Rectal smooth muscle tissue (tissue), 1 donor: ENCODE data around the gene ITPR1.

Experiments used
- H3K27ac ChIP-seq: one replicate; pipeline ENCODE4 v1.7.0; 2013; ENCODE audit warnings: low read depth, low read length, inconsistent platforms
- H3K27me3 ChIP-seq: one replicate; pipeline ENCODE4 v1.7.0; 2013; ENCODE audit warnings: low read length; ENCODE audit not compliant: control insufficient read depth, insufficient read depth
- H3K36me3 ChIP-seq: one replicate; pipeline ENCODE4 v1.7.0; 2013; ENCODE audit warnings: low read length; ENCODE audit not compliant: control insufficient read depth, insufficient read depth
- H3K4me1 ChIP-seq: one replicate; pipeline ENCODE4 v1.7.0; 2013; ENCODE audit warnings: low read length; ENCODE audit not compliant: control insufficient read depth, insufficient read depth
- H3K4me3 ChIP-seq: one replicate; pipeline ENCODE4 v1.7.0; 2013; ENCODE audit warnings: low read length
- H3K9ac ChIP-seq: one replicate; pipeline ENCODE4 v1.7.0; 2013; ENCODE audit warnings: low read length

ITPR1 gene

DNA sequence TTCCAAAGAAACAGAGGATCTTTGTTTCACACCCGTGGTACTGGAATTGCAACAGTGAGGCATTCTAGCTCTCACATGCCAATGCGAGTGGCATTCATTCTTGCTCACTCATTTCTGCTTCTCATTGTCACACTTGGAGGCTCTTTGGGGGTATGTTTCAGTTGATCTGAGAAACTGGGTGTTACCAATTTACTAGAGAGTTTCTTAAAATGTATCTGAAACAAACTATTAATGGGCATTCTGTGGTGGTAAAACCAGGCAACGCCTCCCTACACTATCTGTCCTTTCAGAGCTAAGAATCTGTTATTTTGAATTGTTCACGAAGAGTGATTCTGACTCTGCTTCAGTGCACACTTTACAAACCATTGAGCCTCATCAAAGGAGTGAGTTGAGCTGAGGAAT, 345.5 kb downstream of the ITPR1 start:
- Histone ChIP-seq H3K9ac (no peak overlapping the region), H3K4me3 (no peak overlapping the region), H3K4me1 (no peaks in the 10 kb centered on the region), H3K36me3 (peaks cover 8% of the 10 kb centered on the region), H3K27me3 (no peaks in the 10 kb centered on the region), H3K27ac (no peak overlapping the region)

GRCh38 chr3:4839278-4839677, 346.1 kb downstream of the ITPR1 start:
- Histone ChIP-seq H3K36me3 (peaks cover 8% of the 10 kb centered on the region), H3K27me3 (no peaks in the 10 kb centered on the region), H3K9ac (no peak overlapping the region), H3K4me3 (no peak overlapping the region), H3K27ac (no peak overlapping the region), H3K4me1 (no peaks in the 10 kb centered on the region)

- peaks cover 4% of the 10 kb centered on the region for H3K36me3 ChIP-seq
- H3K9ac ChIP-seq: no peak overlapping the region
- H3K4me1 ChIP-seq: no peaks in the 10 kb centered on the region
- H3K27ac ChIP-seq: no peak overlapping the region
- no peak overlapping the region for H3K4me3 ChIP-seq
- H3K27me3 ChIP-seq: no peaks in the 10 kb centered on the region
These were observed 348.1 kb downstream of the ITPR1 start for GRCh38 chr3:4841225-4841624.

- Histone ChIP-seq H3K27me3 (no peaks in the 10 kb centered on the region), H3K4me1 (no peaks in the 10 kb centered on the region), H3K36me3 (peaks cover under 1% of the 10 kb centered on the region), H3K27ac (no peak overlapping the region), H3K9ac (no peak overlapping the region), H3K4me3 (no peak overlapping the region)
These were observed 348.8 kb downstream of the ITPR1 start for GRCh38 chr3:4841776-4842440.

GRCh38 chr3:4843619-4844018, 350.5 kb downstream of the ITPR1 start:
- H3K4me3 ChIP-seq: no peak overlapping the region
- H3K4me1 ChIP-seq: no peaks in the 10 kb centered on the region
- H3K27me3 ChIP-seq: no peaks in the 10 kb centered on the region
- H3K36me3 ChIP-seq: no peaks in the 10 kb centered on the region
- no peak overlapping the region for H3K9ac ChIP-seq
- H3K27ac ChIP-seq: no peak overlapping the region

DNA sequence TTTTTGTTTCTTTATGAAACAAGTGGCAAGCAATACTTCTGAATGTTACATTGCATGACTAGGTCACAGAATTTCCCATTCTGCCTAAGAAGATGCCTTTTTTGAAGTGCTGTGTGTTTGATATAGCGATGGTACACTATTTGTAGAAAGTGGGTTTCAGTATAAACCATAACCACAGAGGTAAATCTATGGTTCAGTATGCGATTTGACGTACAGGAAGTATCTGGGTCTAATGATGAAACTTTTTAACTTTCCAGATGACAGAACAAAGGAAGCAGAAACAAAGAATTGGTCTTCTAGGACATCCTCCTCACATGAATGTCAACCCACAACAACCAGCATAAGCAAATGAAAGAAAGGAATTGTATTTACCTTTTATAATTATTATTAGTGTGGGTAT, 352.7 kb downstream of the ITPR1 start:
- no peaks in the 10 kb centered on the region for H3K4me1 ChIP-seq

DNA sequence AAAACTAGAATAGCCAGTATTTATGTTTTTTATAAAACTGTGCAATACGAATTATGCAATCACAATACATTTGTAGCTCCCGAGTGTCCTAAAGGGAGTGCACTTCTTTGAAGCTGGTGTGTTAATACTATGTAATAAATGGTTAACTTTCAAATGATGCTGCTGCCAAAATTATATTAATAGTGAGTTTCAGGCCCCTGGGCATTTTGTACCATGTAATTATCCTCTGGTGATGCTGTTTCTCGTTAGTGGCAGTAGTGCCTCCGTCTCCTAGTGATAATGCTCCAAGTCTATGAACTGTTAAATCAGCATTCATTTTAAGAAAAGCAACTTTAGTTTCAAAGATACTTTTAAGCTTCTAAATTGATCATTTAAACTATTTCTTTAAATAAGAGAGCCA, 353.4 kb downstream of the ITPR1 start:
- Histone ChIP-seq H3K4me1 (no peaks in the 10 kb centered on the region), H3K4me3 (no peak overlapping the region), H3K27me3 (no peaks in the 10 kb centered on the region), H3K9ac (no peak overlapping the region), H3K36me3 (no peaks in the 10 kb centered on the region), H3K27ac (no peak overlapping the region)

More for the DNA sequence above, 352.7 kb downstream of the ITPR1 start:
- no peaks in the 10 kb centered on the region for H3K27me3 ChIP-seq
- H3K36me3 ChIP-seq: no peaks in the 10 kb centered on the region
- no peak overlapping the region for H3K4me3 ChIP-seq
- no peak overlapping the region for H3K27ac ChIP-seq
- H3K9ac ChIP-seq: no peak overlapping the region

DNA sequence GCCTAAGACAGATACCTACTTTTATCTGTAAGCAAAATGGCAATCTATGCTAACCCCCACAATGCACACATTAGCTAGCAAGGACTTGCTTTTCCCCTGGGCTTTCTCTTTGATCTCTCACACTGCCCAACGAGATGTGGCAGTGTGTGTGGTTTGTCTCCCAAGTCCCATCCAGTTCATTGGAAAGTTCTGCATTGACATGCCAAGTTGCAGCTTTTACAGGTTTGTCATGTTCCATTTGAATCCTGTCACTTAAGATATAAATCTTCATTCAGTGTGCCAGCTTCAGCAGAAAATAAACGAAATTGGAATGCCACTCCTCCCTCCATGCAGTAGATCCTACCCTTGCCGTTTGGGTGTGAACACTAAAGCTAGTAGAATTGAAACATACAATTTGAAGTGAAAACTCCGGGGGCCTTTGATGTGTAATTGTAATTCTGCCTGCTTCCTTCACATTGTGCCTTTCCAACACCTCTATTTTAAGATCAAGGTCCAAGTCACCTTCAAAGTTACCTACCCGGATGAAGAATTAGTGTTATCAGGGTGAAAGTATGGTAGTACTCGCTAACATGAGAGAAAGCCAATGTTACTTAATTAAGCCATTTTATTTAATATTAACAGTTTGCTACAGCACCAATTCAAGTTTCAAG, 355.2 kb downstream of the ITPR1 start:
- H3K9ac ChIP-seq: no peak overlapping the region
- H3K4me1 ChIP-seq: no peaks in the 10 kb centered on the region
- no peak overlapping the region for H3K4me3 ChIP-seq
- H3K36me3 ChIP-seq: no peaks in the 10 kb centered on the region
- H3K27me3 ChIP-seq: no peaks in the 10 kb centered on the region
- H3K27ac ChIP-seq: no peak overlapping the region

DNA sequence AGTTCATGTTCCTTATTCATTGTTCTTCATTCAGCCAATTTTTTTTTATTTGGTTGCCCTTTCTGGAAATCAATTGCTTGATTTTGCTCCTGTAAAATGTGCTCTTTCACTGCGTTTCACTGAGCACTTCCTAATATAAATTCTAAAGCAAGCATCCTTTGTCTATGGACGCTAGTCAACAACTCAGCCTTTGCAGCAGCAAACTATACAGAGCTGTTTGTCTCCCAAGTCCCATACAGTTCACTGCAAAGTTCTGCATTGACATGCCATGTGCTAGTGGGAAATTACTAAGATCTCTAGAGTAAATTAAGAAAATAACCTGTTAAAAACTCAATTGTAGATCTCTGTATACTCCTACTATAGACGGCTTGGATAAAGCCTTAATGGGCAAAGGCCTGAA, 356.0 kb downstream of the ITPR1 start:
- no peak overlapping the region for H3K27ac ChIP-seq
- no peak overlapping the region for H3K9ac ChIP-seq
- H3K36me3 ChIP-seq: no peaks in the 10 kb centered on the region
- H3K4me1 ChIP-seq: no peaks in the 10 kb centered on the region
- no peak overlapping the region for H3K4me3 ChIP-seq
- no peaks in the 10 kb centered on the region for H3K27me3 ChIP-seq

DNA sequence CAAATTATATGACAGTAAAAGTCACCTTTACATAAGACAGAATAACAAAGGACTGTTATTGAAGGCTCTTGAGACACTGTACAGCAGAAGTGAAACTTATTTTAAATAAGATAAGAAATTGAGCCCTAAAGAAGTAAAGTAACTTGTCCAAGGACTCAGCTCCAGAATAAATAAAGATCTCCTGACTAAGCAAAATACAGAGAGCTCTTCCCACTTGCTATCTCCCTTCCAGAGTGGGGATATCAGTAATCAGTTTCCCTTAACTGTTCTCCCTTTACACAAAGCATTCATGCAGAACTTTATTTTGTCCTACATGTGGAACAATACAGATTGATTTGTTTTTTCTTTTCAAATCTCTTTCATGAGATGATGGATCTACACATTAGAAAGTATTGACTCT, 356.6 kb downstream of the ITPR1 start:
- Histone ChIP-seq H3K36me3 (no peaks in the 10 kb centered on the region), H3K27ac (no peak overlapping the region), H3K4me3 (no peak overlapping the region), H3K4me1 (no peaks in the 10 kb centered on the region), H3K9ac (no peak overlapping the region), H3K27me3 (no peaks in the 10 kb centered on the region)

DNA sequence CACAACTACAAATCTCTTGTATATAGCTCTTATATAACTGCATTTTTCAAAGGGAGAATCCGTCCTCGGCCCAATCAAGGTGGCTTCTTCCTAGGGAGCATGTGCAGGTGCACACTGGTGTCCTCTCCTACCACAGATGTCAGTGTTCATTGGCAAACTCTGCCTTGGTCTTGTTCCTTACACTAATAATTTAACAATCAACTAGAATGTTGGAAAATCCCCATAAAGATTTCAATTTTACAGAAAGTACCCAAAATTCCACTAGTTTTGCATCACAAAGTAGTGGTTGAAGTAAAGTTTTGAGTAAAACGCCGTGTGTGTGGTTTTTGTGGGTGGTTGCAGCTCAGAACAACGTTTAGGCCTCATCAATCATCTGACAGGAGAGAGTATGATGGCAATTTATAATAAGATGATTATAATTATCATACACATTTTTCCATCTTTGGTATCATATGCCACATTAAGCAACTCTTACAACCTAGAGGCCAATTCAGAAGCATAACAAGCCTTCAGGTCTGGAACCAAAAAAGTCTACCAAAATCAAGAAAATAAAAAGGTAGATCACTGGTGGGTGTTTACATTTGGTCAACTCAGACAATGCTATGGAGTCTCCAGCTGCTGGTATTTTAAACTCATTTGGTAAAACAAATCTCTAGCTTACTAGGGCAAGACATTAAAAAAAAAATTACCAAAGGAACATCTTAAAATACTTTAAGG, 357.2 kb downstream of the ITPR1 start:
- no peaks in the 10 kb centered on the region for H3K36me3 ChIP-seq
- no peak overlapping the region for H3K9ac ChIP-seq
- H3K27ac ChIP-seq: no peak overlapping the region
- H3K4me3 ChIP-seq: no peak overlapping the region
- H3K4me1 ChIP-seq: no peaks in the 10 kb centered on the region
- H3K27me3 ChIP-seq: no peaks in the 10 kb centered on the region

DNA sequence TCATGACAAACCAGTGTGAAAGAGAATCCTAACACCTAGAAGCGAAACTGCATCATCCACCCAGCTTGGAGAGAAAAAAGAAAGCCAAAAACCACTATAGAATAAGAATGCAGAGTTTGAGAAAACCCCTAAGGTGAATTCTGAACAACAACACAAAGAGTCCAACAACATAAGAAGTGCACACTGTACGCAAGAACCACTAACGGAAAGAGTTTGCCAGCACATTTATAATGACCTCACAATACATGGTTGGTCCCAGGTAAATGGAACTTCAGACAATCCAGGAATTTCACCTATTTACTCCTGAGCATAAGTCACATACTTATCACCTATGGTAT, 357.7 kb downstream of the ITPR1 start:
- no peaks in the 10 kb centered on the region for H3K27me3 ChIP-seq
- H3K27ac ChIP-seq: no peak overlapping the region
- H3K4me1 ChIP-seq: no peaks in the 10 kb centered on the region
- no peak overlapping the region for H3K4me3 ChIP-seq
- no peak overlapping the region for H3K9ac ChIP-seq
- H3K36me3 ChIP-seq: no peaks in the 10 kb centered on the region
